GM23248 (cell line): ENCODE measurements around the gene WNT7B.

ENCODE experiments used
- EZH2 ChIP-seq: fragments of 200-600 bp; sonication (generic); IDR thresholded peaks from 2 replicates; pipeline ENCODE4 v1.6.1; 2018; ENCODE audit warnings: antibody characterized with exemption, mild to moderate bottlenecking; ENCODE audit not compliant: insufficient read depth, poor library complexity, severe bottlenecking
- EZH2phosphoT487 ChIP-seq: fragments of 200-600 bp; sonication (generic); IDR thresholded peaks from 2 replicates; pipeline ENCODE4 v1.6.1; 2018; ENCODE audit warnings: antibody characterized with exemption, moderate library complexity, mild to moderate bottlenecking, low read depth; ENCODE audit not compliant: insufficient read depth

DNA sequence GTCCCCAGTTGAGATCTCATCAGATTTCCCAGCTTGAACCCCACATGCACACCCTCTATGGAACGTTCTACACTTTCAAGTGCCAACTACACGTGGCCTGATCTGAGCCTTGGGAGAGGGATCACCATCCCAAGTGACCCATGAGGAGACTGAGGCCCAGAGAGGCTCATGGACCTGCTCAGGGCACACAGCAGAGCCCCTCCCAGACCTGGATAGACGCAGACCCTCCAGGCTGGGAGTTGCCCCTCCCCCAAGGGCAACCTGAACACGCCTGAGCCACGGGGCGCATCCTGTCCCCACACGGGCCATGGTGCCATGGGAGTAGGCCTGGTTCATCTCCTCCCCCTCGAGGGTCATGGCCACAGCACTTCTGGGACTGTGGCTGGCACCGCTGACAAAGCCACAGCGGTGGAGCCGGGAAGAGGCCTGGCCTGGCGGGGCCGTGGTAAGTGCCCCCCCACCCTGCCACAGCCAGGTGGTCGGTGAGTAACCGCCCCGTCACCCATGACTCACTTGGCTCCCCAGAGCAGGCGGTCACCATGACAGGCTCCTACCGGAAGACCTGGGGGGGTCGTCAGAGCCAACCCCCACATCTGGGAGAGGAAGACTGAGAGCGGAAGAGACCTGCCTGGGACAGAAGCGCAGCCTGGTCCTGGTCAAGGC, 8.1 kb downstream of the WNT7B start:
- no peak for TF ChIP-seq EZH2
- no peak for TF ChIP-seq EZH2phosphoT487
